Esophagus mucosa (tissue), 1 donor: ENCODE results near the gene FFAR3. TPM values are rescaled to one million over a fixed set of nuclear protein-coding genes. Genes with fewer than 3 reads are reported as not detected.

Source experiments
- ATAC-seq: fragments of 200-7000 bp; cut with Tn5 transposase; one replicate; pipeline ENCODE4 v1.9.1; 2020
- total RNA-seq: library from RNA; stranded (reverse); gene quantifications from one replicate; pipeline ENCODE4 v1.2.4, GENCODE V29; 2023
- donor health status: DM: yes; HTN: yes; CAD: no.

Gene FFAR3, protein sequence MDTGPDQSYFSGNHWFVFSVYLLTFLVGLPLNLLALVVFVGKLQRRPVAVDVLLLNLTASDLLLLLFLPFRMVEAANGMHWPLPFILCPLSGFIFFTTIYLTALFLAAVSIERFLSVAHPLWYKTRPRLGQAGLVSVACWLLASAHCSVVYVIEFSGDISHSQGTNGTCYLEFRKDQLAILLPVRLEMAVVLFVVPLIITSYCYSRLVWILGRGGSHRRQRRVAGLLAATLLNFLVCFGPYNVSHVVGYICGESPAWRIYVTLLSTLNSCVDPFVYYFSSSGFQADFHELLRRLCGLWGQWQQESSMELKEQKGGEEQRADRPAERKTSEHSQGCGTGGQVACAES
- total RNA-seq, result not detected

DNA sequence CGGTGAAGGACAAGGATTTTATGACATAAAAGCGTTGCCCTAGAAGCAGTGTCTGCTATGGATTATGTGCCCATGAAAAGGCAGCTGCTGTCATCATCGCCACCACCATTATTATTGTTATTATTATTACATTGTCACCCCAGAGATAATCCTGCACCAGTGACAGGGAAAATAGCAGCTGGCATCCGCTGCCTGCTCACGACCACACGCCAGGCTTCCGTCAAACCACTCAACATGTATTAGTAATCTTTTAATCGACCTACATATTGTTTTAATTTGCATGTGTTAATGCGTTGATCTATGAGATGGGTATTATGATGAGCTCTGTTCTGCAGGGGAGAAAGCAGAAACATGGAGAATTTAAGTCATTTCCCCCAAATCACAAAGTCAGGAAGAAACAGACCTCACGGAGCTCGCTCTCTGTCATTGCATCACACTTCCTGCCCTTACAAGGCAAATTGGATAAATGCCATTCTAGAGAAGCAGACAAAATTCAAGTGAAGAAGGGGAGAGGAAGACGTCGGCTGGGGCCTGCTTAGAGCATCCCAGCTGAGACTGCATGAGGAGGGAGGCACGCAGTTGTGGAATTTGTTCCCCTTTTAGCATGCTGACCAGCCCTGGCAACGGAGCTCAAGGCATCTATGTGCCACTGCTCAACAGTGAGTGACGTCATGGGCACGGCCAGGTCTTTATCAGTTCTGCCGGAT, at the start of gene FFAR3:
Gene FFAR3 (plus strand): TSS at position 594 of the 707 bp plus-strand sequence. CDS start 431 bp downstream, outside the sequence.
- ATAC-seq, result no peak

DNA sequence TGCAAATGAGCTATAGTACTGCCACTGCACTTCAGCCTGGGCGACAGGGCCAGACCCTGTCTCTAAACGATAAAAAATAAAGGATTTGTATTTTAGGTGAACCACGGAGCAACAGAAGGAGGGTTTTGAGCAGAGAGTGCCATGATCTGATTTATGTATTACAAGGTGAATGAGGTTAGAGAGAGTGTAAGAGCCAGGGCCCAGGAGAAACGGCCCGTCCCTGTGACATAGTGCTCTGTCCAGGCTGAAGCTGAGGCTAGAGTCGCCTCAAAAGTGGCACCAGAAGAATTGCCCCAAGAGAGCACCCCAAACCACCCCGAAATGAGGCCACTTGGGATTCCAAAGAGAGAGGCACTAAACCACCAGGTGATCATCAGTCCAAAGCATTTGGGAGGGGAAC, 49.4 kb upstream of the FFAR3 start:
- no peak for ATAC-seq

DNA sequence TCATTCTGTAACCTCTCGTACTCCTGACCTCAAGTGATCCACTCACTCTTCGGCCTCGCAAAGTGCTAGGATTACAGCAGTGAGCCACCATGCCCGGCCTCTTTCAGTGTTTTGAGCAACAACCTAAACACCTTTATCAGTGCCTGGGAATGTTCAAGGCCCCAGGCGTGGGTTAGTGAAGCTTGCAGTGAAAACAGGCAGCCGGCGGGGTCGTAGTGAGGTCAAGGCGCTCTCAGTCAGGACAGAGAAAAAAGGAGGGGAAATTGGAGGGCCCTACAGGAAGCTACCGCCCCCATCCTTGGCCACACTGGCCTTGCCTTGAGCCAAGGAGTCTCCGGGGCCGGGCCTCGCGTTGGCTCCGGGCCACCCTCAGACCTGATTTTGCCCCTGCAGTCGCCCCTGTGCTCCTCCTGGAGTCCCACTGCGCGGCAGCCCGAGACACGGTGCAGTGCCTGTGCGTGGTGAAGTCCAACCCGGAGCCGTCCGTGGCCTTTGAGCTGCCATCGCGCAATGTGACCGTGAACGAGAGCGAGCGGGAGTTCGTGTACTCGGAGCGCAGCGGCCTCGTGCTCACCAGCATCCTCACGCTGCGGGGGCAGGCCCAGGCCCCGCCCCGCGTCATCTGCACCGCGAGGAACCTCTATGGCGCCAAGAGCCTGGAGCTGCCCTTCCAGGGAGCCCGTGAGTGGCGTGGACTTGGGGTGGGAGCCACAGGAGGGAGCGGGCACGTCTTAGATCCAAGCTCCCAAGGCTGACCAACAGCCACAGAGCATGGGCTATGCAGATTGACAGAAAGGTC, 48.6 kb upstream of the FFAR3 start:
- no peak for ATAC-seq

DNA sequence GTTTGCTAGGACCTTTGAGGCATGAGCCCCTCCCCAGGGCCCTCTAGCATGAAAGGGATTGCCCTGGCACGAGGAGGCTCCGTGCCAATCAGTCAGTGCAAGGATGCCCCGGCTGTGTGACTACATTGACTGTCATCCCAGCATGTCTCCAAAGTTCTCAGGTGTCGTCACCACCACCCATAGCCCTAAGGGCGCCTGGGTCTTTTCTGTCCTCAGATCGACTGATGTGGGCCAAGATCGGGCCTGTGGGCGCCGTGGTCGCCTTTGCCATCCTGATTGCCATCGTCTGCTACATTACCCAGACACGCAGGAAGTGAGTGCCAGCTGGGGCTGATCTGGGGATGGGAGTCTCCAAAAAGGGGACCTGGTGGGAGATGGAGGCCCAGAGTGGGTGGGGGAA, 47.9 kb upstream of the FFAR3 start:
- ATAC-seq, result no peak

DNA sequence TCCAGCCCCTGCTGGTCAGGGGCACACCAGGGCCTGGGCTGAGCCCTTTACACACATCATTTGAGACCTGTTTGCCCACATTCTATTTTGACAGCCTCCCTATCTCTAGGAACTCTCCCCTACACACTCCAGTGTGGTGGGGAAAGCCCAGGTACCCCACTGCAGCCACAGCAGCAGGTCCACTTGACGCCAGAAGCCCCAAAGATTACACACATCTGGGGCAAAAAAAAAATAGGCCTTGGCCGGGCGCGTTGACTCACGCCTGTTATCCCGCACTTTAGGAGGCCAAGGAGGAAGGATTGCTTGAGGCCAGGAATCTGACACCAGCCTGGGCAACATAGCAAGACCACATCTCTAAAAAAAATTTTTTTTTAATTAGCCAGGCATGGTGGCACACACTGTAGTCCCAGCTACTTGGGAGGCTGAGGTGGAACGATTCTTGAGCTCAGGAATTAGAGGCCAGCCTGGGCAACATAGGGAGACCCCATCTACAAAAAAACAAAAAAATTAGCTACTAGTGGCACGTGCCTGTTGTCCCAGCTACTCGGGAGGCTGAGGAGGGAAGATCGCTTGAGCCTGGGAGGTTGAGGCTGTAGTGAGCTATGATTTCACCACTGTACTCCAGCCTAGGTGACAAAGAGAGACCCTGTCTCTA, 47.3 kb upstream of the FFAR3 start:
- ATAC-seq, result no peak

DNA sequence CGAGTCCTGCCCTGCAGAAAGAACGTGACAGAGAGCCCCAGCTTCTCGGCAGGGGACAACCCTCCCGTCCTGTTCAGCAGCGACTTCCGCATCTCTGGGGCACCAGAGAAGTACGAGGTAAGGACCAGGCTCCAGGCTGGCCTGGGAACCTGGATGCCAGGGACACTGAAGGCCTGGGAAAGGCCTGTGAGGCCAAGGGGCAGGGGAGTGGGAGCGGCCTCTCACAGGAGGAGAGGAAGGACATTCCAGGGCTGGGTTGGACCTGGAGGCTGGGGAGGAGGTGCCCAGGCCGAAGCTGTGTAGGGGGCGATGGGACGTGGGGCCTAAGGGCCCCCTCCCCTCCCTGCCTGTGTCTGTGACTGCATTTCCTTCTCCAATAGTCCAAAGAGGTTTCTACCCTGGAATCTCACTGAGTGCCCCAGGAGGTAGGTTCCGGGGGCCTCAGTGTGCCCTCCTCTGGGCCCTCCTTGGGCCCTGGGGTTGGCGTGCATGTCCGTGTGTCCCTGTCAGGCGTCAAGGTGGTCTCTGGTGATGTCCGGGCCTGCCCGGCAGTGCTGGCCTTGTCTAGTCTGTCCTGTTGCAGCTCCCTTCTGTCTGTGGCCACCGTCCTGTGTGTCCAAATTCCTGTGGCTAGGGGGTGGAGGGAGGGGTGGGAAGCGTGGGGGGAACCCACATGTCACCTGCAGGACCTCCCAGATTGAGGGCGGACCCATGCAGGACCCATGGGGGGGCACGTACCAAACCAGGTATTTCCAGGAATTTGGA, 46.2 kb upstream of the FFAR3 start:
- no peak for ATAC-seq

DNA sequence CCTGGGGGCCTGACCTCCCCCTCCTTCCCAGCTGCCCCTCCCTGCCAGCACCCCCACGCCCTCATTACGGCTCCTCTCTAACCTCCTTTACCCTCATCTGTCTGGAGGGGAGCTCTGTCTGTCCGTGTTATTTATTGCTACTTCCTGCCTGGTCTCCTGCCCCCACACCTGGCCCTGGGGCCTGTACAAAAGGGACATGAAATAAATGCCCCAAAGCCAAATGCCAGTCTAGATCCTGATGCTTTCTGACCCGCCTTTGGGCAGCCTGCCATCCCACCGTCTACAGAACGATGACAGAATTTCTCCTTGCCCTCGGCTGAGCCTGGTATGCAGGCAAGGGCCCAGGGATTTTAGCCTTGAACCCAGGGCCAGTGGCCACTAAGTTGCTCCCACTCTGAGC, 44.7 kb upstream of the FFAR3 start:
- no peak for ATAC-seq

DNA sequence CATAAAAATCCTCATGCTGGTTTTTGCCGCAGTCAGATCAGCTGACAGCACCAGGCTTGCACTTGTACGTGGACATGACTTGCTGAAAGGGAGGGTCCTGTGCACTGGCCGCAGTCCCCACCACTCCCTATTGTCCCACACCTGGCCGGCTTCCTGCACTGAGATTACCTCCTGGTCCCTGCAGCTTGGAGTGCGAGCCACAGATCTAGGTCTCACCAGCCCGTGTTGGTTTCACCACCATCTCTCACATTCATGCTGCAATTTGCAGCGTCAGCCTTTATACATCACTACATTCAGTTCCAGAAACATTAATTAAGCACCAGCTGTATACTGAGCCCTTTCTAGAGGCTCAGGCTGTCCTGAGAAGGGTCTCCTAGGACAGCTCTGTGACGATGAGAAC, 44.2 kb upstream of the FFAR3 start:
- ATAC-seq, result no peak

DNA sequence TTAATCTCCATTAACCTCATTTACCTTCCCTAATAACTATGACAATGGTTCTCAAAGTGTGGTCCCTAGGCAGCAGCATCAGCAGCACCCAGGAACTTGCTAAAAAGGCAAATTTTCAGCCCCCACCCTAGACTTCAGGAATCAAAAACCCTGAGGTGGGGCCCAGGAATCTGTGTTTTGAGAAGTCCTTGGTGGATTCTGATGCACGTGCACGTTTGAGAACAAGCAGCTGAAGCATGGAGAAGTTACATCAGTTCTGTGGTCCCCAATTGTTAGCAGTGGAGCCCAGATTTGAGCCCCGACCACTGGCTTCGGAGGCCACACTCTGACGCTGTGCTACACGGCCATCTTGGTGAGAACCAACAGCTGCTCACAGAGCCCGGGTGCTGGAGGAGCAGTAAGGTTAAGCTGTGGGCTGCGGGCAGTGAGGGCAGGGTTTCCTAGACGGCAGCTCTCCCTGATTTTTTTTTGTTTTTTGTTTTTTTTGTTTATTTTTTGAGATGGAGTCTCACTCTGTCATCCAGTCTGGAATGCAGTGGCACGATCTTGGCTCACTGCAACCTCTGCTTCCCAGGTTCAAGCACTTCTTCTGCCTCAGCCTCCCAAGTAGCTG, 43.3 kb upstream of the FFAR3 start:
- ATAC-seq, result no peak

DNA sequence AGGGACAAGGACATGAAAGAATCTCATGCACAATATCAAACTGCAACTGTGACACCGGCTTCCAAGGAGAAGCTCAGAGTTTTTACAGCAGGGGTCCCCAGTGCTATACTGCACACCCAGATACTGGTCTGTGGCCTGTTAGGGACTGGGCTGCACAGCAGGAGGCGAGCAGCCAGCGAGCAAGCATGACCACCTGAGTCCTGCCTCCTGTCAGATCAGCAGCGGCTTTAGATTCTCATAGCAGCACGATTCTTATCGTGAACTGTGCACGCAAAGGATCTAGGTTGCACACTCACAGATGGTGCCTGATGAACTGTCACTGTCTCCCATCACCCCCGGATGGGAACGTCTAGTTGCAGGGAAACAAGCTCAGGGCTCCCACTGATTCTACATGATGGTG, 42.4 kb upstream of the FFAR3 start:
- no peak for ATAC-seq

DNA sequence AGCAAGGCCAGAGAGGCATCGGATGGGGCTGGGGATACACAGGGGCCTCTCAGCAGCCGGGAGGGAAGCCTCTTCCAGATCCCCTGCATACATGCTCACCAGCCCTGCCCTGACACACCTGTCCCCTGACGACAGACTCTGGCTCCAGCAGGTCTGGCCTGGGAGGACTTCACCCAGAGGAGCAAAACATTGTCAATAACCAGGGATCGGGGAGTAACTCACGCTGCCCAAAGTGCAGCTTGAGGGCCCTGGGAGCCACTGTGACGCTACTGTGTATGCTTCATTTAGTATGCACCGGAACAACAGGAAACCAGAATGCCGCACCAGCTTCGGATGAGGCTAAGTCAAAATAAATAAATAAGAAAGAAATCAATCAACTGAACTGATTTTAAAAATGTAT, 41.7 kb upstream of the FFAR3 start:
- no peak for ATAC-seq

DNA sequence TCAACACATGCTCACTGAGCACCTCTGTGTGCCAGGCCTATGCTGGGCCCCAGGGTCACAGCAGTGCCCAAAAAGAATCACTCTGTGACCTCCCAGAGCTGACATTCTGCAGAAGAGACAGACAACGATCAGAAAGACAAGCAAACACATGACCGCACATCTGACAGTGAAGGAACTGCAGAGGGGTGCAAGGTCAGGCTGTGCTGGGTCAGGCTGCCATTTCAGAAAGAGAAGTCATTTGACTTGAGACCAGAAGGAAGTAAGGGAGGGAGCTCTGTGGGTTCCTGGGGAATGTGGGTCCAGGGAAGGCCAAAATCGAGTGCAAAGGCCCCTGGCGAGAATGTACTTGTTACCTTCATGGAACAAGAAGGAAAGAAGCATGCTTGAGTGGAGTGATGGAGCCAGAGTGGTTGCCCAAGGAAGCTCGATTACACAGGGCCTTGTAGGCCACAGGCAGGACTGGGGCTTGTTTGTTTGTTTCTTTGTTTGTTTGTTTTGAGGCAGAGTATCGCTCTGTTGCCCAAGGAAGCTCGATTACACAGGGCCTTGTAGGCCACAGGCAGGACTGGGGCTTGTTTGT, 40.7 kb upstream of the FFAR3 start:
- no peak for ATAC-seq

DNA sequence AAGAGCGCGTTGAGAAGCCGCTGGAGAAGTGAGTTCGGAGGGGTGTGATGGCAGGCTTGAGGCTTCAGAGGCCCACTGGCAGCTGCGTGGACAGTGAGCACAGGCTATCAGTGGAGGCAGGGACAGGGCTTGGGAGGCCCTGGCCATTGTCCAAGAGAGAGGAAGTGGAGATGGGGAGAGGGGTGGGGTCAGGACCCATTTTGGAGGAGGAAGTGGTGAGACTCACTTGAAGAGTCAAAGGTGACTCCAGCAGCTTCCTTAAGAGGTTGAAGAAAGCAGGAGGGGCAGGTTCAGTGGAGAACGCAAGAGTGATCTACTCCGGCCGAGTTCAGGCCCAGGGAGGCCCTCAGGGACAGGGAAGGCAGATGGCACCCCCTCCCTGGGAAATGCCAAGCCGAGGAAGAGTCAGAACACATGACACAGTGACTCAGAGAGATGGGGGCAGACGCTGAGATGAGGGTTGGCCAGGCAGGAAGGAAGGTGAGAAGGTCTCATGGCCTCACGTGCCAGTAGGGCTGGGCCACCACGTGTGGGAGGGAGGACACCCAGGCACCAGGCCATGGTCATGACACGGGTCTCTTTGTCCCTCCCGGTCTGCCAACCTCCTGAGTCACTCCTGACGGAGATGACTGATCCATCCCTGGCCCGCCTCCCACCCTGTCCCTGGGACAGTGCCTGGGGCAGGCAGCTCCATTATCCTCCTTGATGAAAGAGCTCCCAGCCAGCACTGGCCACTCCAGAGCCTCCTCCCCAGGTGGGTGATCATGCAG, 39.4 kb upstream of the FFAR3 start:
- peak; percentile 94 for ATAC-seq

DNA sequence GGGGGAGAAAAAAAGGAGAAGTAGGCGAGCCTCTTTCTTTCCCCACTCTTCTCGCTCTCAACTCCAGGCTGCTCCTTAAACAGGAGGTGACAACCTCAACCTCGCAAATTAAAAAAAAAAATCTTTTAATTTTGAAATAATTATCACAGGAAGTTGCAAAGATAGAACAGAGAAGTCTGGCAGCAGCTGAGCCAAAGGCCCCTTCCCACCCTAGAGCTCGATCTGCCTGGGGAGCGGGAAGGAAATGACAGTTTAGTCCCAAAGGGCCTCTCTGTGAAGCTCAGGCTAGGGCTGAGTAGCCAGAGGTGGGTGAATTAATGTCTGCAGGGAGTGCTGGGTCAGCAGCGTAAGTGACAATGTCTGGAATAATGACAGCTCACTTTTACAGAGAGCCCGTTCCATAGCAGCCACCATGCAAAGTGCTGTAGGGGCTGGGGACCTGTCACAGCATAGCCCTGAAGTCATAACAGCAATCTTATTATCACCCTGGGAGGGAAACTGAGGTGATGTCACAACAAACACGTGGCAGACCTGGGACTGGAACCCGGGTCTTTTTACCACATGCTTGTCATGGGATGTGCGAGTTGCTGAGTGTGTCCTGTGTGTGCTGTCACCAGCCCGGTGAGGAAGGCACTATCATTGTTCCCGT, 38.1 kb upstream of the FFAR3 start:
- no peak for ATAC-seq

DNA sequence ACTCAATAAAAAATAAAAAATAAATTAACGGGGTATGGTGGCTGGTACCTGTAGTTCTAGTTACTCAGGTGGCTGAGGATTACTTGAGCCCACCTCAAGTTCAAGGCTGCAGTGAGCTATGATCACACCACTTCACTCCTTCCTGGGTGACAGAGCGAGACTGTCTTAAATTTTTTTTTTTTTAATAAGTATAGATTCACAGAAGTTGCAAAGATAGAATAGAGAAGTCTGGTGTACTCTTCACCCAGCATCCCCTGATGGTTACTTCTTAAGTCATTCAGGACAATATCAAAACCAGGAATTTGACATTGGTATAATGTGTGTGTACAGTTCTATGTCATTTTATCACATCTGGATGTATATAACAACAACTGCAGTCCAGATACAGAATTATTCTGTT, 37.0 kb upstream of the FFAR3 start:
- no peak for ATAC-seq

DNA sequence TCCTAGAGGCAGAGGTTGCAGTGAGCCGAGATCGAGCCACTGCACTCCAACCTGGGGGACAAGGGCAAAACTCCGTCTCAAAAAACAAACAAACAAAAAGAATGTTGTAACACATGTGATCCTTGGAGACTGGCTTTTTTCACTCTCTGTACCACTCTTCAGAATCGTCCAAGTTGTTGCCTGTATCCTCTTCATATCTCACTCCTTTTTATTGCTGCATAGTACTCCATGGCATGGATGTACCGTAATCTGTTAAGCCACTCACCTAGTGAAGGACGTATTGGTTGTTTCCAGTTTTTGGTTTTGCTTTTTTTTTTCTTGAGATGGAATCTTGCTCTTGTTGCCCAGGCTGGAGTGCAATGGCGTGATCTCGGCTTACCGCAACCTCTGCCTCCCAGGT, 36.2 kb upstream of the FFAR3 start:
- ATAC-seq, result no peak

DNA sequence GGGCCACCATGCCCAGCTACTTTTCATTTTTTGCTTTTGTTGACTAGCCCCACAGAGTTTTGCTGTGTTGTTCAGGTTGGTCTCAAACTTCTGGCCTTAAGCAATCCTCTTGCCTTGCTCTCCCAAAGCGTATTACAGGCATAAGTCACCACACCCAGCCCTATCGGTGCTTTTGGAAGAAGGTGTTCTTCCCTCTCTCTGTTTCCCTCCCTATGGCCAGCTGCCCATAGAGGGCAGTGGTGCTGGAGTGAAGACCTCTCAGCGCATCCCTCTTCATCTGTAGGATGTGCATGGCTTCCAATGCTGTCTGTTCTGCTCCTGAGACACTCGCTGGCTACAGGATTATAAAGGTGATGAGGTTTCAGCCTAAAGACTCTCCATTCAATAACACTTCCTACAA, 30.6 kb upstream of the FFAR3 start:
- ATAC-seq, result no peak

DNA sequence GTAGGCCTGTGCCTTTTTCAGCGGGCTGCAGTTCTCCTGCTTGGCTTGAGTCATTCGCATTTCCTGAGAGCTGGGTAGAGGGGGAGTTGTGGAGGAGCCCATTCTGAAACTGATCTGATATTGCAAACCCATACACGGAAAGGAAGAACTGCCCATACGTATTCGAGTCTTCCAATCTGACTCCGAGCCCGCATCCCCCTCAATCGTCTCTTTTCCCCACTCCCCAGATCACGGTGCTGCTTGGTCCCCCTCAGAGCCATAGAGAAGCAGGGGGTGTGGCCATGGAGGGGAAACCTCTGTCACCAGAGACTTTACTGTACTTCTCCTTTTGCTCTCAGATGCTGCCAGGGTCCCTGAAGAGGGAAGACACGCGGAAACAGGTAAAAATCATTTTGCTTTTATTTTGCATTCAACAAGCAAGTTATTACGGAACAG, 29.4 kb upstream of the FFAR3 start, which contains the start of gene CD22:
Gene CD22 (plus strand): TSS at position 337 of the 435 bp plus-strand sequence. CDS start 2,854 bp downstream, outside the sequence.
- ATAC-seq, result peak; percentile 22

DNA sequence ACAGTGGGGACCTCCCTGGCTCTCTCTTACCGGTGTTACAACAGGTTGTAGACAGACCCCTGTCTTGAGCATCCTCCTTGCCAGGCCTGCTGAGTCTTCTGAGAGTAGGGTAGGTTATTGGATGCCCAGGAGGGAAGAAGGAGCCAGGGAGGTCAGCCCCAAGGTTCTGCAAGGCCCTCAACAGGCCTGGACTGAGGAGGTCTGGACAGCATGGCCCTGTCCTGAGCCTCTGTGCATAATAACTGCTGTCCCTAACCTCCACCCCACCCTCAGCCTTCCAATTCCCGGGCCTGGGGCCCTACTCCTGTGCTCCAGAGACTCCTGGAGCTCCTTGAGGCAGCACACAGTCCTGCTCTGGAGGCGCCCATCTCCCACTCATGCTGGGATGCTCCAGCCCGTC, 28.9 kb upstream of the FFAR3 start:
- ATAC-seq, result peak; percentile 18

DNA sequence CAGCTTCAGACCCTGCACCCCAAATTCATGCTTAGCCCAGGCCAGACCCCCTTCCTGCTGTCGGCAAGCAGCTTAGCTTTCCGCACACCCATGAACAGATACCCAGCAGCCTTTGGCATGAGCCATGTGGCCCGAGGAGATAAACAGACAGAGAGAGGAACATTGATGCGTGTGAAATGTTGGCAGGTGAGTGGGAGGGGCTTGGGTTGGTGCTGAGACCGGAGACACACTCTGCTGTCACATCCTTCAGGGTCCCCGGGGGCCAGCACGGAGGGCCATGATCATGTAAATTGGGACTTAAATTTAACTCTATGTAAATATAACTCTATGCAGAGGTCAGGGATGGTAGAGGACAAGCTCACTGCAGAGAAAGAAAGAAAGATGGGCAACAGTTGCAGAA, 27.8 kb upstream of the FFAR3 start:
- ATAC-seq, result peak; percentile 60
